ENCODE measurements around the gene NGEF.

NGEF gene

DNA sequence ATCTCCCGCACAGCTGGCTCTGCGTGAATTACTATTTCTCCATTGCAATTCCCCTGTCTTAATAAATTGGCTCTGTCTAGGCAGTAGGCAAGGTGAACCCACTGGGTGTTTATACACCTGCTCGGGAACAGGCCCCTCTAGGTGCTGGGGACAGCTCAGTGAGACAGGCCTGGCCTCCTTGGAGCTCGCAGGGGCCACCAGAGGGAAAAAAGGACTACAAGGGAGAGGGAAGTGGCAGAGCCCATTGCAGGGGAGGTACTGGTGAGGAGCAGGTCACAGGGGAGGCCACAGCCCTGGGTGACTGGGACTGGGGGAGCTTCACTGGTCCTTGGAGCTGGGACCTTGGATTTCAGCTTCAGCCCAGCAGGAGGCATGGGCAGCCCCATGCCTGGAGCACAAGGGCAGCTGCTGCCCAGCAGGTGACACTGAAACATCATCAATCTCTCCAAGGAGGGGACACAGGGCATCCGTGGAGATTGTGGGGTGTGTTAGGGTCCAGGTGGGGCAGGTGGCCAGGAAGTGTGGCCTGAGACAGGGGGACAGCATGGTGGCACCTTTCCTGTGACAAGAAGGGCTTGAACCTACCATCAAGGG is 31.2 kb downstream of the NGEF start:
- TF ChIP-seq, protein P1, sequence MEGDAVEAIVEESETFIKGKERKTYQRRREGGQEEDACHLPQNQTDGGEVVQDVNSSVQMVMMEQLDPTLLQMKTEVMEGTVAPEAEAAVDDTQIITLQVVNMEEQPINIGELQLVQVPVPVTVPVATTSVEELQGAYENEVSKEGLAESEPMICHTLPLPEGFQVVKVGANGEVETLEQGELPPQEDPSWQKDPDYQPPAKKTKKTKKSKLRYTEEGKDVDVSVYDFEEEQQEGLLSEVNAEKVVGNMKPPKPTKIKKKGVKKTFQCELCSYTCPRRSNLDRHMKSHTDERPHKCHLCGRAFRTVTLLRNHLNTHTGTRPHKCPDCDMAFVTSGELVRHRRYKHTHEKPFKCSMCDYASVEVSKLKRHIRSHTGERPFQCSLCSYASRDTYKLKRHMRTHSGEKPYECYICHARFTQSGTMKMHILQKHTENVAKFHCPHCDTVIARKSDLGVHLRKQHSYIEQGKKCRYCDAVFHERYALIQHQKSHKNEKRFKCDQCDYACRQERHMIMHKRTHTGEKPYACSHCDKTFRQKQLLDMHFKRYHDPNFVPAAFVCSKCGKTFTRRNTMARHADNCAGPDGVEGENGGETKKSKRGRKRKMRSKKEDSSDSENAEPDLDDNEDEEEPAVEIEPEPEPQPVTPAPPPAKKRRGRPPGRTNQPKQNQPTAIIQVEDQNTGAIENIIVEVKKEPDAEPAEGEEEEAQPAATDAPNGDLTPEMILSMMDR (IDR thresholded peaks at IDR 0.05): no peak

DNA sequence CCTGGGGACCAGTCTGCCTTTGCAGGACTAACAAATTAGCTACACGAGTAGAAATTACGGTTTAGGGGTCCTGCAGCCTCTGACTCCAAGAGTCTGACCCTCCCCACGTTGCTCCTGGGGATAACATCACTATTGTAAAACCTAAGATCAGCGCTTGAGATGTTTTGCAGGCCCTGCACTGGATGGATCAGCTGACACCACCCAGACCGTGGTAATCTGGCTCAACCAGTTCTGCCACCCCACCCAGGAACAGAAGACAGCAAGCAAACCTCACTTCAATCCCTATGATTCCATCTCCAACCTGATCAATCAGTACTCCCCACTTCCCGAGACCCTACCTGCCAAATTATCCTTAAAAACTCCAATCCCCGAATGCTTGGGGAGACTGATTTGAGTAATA is 31.7 kb downstream of the NGEF start:
- TF ChIP-seq, protein P1 (IDR thresholded peaks at IDR 0.05): no peak

DNA sequence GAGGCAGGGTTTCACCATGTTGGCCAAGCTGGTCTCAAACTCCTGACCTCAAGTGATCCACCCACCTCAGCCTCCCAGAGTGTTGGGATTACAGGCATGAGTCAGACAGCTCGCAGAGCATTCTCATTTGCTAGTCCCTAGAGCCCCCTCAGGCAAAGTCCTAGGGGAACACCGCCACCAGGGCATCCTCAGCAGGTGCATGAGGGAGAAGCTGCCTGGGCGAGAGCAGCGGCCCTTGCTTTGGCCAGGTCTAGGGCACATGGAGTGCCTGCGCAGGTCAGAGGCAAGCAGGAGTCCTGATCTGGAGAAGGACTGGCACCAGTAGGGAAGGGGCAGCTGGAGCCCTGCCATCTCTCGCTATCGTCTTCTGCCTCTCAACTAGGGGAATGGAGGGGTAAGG is 32.4 kb downstream of the NGEF start:
- TF ChIP-seq, protein P1 (IDR thresholded peaks at IDR 0.05): no peak

DNA sequence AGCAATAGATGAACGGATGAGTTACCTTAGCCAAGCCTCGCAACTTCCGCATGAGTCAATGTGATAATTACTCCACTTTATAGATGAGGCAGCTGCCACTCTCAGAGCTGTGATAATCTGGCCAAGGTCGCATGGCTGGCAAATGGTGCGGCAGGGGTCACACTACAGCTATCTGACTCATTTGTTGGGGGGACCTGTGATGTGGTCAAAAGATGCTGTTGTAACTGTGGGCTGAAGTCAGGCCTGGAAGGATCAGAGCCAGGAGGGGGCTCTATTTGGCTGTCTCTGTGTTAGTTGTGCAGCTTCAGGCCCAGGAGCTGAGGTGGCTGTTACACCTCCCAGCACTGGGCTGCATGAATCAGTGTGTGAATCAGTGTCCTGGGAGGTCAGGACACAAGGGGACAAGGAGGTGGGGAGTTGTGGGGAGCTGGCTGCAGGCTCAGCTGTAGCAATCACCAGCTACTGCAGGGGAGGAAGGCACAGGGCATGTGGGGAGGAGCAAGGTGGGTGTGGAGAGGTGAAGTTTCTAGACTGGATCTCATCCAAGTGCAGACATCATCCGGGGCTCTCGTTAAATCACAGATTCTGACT is 33.1 kb downstream of the NGEF start:
- TF ChIP-seq, protein P1 (IDR thresholded peaks at IDR 0.05): no peak

DNA sequence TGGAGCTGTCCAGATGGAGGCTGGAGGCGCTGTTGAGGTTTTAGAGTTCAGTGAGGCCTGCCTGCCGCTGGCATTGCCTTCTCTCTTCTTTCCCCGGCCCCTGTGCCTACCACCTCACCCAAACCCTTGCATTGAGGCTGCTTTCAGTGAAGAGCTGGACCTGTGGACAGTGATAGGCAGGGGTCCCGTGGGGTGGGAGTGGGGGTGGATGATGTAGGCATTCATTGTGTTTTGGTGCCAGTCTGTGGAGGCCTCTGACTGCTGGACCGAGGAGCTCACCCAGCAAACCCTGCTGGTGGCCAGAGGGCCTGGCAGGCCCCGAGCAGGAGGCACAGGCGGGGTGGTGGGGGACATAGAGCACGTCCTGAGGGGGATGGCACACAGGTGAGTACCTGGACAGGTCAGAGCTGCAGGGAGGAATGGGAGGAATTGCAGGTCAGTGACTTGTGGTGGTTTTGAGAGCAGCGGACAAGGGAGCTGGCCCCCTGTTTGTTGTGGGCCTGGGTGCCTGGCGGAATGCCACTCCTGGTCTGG is 35.6 kb downstream of the NGEF start:
- TF ChIP-seq, protein P1 (IDR thresholded peaks at IDR 0.05): no peak

DNA sequence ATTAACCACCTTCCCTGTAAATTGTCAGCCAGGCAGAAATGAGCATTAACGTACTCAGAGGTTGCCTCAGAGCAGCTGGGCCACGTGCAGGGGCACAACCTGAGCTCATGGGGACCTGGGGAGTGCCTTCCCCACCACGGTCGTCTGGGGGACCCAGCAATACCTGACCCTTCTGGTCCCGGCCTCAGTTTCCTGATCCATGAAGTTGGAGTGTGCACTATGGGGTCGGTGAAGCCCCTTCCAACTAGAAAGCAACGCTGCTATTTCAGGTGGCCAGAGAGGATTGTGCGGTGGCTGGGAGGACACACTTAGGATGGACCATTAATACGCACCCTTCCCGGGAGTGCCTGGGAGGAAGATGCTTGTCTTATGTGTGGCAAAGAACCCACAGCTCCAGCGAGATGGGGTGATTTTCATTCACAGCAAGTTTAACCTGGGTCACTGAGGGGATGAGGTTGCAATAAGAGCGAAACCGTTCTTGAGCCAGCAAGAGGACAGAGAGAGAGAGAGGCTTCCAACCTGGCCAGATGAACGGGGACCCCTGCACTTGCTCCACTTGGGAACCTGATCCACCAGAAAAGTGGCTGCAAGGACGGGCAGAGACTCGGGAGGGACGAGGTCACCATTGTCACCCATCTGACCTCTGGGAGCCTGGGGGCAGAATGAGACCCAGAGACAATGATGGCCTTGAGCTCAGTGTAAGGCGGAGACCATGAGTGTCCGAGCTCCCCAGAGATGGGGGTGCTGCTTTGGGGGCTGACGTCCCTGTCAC is 36.2 kb downstream of the NGEF start:
- TF ChIP-seq, protein P1 (IDR thresholded peaks at IDR 0.05): no peak

DNA sequence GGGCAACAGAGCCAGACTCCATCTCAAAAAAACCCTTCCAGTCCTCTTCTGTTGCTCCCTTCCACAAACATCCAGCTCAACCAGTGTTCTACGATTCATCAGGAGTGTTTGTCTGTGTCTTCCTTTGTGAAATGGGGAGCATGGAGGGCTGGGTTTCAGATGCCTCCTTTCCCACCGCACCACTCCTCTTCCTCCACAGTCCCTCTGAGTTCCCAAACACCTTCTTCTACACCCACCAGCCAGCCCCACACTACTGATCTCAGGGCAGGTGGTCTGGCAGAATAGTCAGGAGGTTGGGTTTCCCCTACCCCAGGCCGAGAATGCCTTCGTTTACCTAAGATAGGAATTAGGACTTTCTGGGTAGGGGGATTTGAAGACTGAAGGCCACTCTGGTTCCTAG is 36.9 kb downstream of the NGEF start:
- TF ChIP-seq, protein P1 (IDR thresholded peaks at IDR 0.05): no peak

Measured in LNCAP (cell line).